Renal cortical epithelial cell (primary cell): Measurements from ENCODE around the gene OR4C45. TPM values are rescaled to one million over a fixed set of nuclear protein-coding genes. Genes with fewer than 3 reads are reported as not detected.
"Not testable (repeated sequence)": the region's sequence is repeated elsewhere in the genome, so short reads cannot be mapped to it uniquely, and the experiment has no call there.

Source experiments
- DNase-seq: peaks from one replicate; pipeline ENCODE4 v3.0.0-alpha.2; 2011; ENCODE audit warnings: low read depth
- total RNA-seq: library from RNA; depleted of rRNA; stranded (reverse); fragments of >200 nt; gene quantifications from 2 replicates; pipeline ENCODE4 v1.2.3, GENCODE V29; 2014

The OR4C45 gene
- total RNA-seq: not detected in 2 replicates

GRCh38 chr11:50032574-50032973, at the start of gene OR4C45:
Gene OR4C45 (plus strand): TSS chr11:50032874.
- no peak for DNase-seq

GRCh38 chr11:49995565-49995964, 37.1 kb upstream of the OR4C45 start:
- peak; percentile 0 for DNase-seq

GRCh38 chr11:50030193-50030592, 2.5 kb upstream of the OR4C45 start:
- no peak for DNase-seq

GRCh38 chr11:50036239-50036638, 3.6 kb downstream of the OR4C45 start:
- not testable (repeated sequence) for DNase-seq

- DNase-seq: no peak
Measured at GRCh38 chr11:50037251-50037650, 4.6 kb downstream of the OR4C45 start.

- DNase-seq: no peak
Measured at GRCh38 chr11:50044647-50045046, 12.0 kb downstream of the OR4C45 start.

- DNase-seq: not testable (repeated sequence)
Measured at GRCh38 chr11:50063056-50063455, 30.4 kb downstream of the OR4C45 start.

GRCh38 chr11:50070389-50070788, 37.7 kb downstream of the OR4C45 start:
- DNase-seq: no peak

- DNase-seq: no peak
Measured at GRCh38 chr11:50071584-50072225, 39.0 kb downstream of the OR4C45 start.

GRCh38 chr11:50072226-50073112, 39.8 kb downstream of the OR4C45 start:
- DNase-seq: no peak

GRCh38 chr11:50073113-50074105, 40.7 kb downstream of the OR4C45 start:
- DNase-seq: no peak

- DNase-seq: no peak
Measured at GRCh38 chr11:50074161-50074560, 41.5 kb downstream of the OR4C45 start.

GRCh38 chr11:50075856-50076255, 43.2 kb downstream of the OR4C45 start:
- no peak for DNase-seq

- DNase-seq: no peak
Measured at GRCh38 chr11:50077526-50077925, 44.9 kb downstream of the OR4C45 start.

- DNase-seq: no peak
Measured at GRCh38 chr11:50078001-50078400, 45.3 kb downstream of the OR4C45 start.

- peak; percentile 4 for DNase-seq
Measured at GRCh38 chr11:50078946-50079345, 46.3 kb downstream of the OR4C45 start.

GRCh38 chr11:50080256-50080655, 47.6 kb downstream of the OR4C45 start:
- no peak for DNase-seq

Other genes with a start within 250 kb of the OR4C45 start
- gene OR4C13, start 80.5 kb upstream of the OR4C45 start, total RNA-seq: not detected in 2 replicates
- gene OR4C12, start 50.3 kb upstream of the OR4C45 start, total RNA-seq: not detected in 2 replicates